Measurements from ENCODE around the gene GPSM1.

DNA sequence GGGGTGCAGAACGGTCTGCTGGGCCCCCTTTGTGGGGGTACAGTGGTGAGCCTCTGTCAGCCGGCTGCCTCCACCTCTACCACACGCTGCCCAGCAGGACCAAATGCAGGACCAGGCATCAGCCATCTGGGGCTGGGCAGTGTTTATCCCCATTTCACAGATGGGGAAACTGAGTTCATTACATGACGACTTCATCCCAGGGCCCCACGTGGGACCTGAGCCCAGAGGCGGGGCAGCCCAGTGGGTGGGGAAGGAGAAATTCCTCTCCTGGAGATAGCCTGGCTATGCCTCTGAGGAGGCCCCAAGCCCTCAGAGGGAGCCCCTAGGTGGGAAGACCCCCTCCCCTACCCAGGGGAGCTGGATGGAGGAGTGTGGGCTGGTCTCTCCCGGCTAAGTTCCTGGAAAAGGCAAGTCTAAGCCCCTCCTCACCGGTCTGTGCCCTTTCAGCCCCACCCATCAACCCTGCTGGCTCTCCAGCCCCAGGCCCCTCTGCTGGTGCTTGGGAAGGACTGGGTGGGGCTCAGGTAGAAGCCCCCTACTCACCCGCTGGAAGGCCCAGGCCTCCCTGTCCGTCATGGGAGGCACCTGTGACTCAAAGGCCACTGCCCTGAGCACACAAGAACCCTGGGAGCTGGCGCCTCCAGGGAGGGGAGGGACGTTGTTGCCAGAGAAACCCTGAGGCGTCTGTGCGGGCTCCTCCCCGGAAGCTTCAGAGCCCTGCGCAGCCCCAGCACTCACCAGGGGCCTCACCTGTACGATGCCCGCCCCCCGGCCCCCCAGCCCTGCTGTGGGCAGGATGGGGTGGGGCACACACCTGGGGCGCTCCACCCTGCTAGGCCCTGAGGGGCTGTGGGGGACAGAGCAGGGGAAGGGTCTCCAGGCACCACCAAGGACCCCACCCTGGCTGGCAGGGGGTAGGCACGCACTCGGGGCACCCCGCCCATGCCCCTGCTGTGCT is 16.0 kb upstream of the GPSM1 start:
- TF ChIP-seq CTCF (IDR thresholded peaks at IDR 0.05) (no peak), POLR2A (IDR thresholded peaks at IDR 0.05) (no peak)
